ENCODE results near the gene APEH.

GRCh38 chr3:49712166-49712565, 38.0 kb downstream of the APEH start:
- TF ChIP-seq CTCF (IDR thresholded peaks at IDR 0.05) = no peak
- no peak for TF ChIP-seq EP300 (IDR thresholded peaks at IDR 0.05; ENCODE audit: low read depth)

Data from transverse colon (tissue), 3 donors.